Vagina (tissue), 2 donors: ENCODE results near the gene BTBD17. TPM values are rescaled to one million over a fixed set of nuclear protein-coding genes. Genes with fewer than 3 reads are reported as not detected.

Experiments
- DNase-seq, 2 donors: peaks; one replicate each; pipeline ENCODE4 v3.0.0-alpha.2; 2017; ENCODE audit errors: extremely low spot score in 2 of 2
- H3K27ac ChIP-seq: fragments of 200-600 bp; sonication (generic); one replicate; pipeline ENCODE4 v1.5.1; 2019
- H3K27me3 ChIP-seq: fragments of 200-600 bp; sonication (generic); one replicate; pipeline ENCODE4 v1.5.1; 2019
- H3K36me3 ChIP-seq, 2 donors: fragments of 200-600 bp; sonication (generic); one replicate each; pipeline ENCODE4 v1.5.1; 2017 to 2019
- H3K4me1 ChIP-seq: fragments of 200-600 bp; sonication (generic); one replicate; pipeline ENCODE4 v1.5.1; 2019
- H3K4me3 ChIP-seq, 2 donors: fragments of 200-600 bp; sonication (generic); 1 replicate in 1 of 2; 2 replicates in 1 of 2; pipeline ENCODE4 v1.5.1; 2016 to 2019
- H3K9me3 ChIP-seq: fragments of 200-600 bp; sonication (generic); one replicate; pipeline ENCODE4 v1.5.1; 2019
- CTCF ChIP-seq, 3 experiments: fragments of 450-650 bp in 2 of 3; fragments of 200-600 bp in 1 of 3; sonication (generic) in 1 of 3; IDR thresholded peaks; one replicate each; pipeline ENCODE4 v1.5.1; 2017 to 2019; ENCODE audit warnings: antibody characterized with exemption in 3 of 3, mild to moderate bottlenecking in 2 of 3, moderate library complexity in 2 of 3
- POLR2A ChIP-seq, 2 donors: fragments of 450-650 bp; IDR thresholded peaks; one replicate each; pipeline ENCODE4 v1.6.1; 2017; ENCODE audit warnings: antibody characterized with exemption in 2 of 2, mild to moderate bottlenecking in 2 of 2, moderate library complexity in 2 of 2
- POLR2AphosphoS5 ChIP-seq, 2 donors: sonication (generic); formaldehyde crosslinking; IDR thresholded peaks; one replicate each; pipeline ENCODE4 v1.9.0; 2017; ENCODE audit warnings: antibody characterized with exemption in 2 of 2, mild to moderate bottlenecking in 2 of 2, low read depth in 1 of 2; ENCODE audit not compliant: insufficient read depth in 1 of 2
- intact Hi-C: fragments of 100-400 bp; cut with DNase I; formaldehyde crosslinking; loops from one replicate; pipeline ENCODE4 v1.15.1; 2023
- total RNA-seq: library from RNA; depleted of rRNA; stranded (reverse); fragments of >200 nt; gene quantifications from one replicate; pipeline ENCODE4 v1.2.3, GENCODE V29; 2016

BTBD17 gene
- total RNA-seq, 1 donor from 2014 or later = not detected

- no peak for TF ChIP-seq POLR2A (IDR thresholded peaks at IDR 0.05)
- no peak for TF ChIP-seq POLR2AphosphoS5 (IDR thresholded peaks at IDR 0.05; ENCODE audit: insufficient read depth in 1 of 2, low read depth in 1 of 2)
- TF ChIP-seq CTCF (IDR thresholded peaks at IDR 0.05) = no peak
- Histone ChIP-seq H3K4me1 (peaks cover under 1% of the 10 kb centered on the region), H3K36me3 (no peaks in the 10 kb centered on the region), H3K27me3 (no peaks in the 10 kb centered on the region), H3K27ac (no peak overlapping the region), H3K9me3 (no peaks in the 10 kb centered on the region), H3K4me3 (no peak overlapping the region)
- intact Hi-C loops = no loop called here
- DNase-seq = no peak
These were observed 12.4 kb upstream of the BTBD17 start for GRCh38 chr17:74373838-74374606.

- H3K27me3 ChIP-seq = no peaks in the 10 kb centered on the region
These were observed 10.8 kb upstream of the BTBD17 start for GRCh38 chr17:74372426-74372825.

GRCh38 chr17:74371653-74372147, 10.0 kb upstream of the BTBD17 start:
- Histone ChIP-seq H3K9me3 (no peaks in the 10 kb centered on the region), H3K27ac (no peak overlapping the region), H3K36me3 (no peaks in the 10 kb centered on the region), H3K4me1 (no peaks in the 10 kb centered on the region), H3K4me3 (no peak overlapping the region), H3K27me3 (no peaks in the 10 kb centered on the region)
- intact Hi-C loops = no loop called here
- TF ChIP-seq POLR2AphosphoS5 (IDR thresholded peaks at IDR 0.05; ENCODE audit: insufficient read depth in 1 of 2, low read depth in 1 of 2) = no peak
- TF ChIP-seq CTCF (IDR thresholded peaks at IDR 0.05) = no peak
- no peak for TF ChIP-seq POLR2A (IDR thresholded peaks at IDR 0.05)
- DNase-seq = no peak

More at GRCh38 chr17:74372426-74372825, 10.8 kb upstream of the BTBD17 start:
- Histone ChIP-seq H3K9me3 (no peaks in the 10 kb centered on the region), H3K4me3 (no peak overlapping the region), H3K36me3 (no peaks in the 10 kb centered on the region), H3K4me1 (no peaks in the 10 kb centered on the region), H3K27ac (no peak overlapping the region)
- TF ChIP-seq POLR2AphosphoS5 (IDR thresholded peaks at IDR 0.05; ENCODE audit: insufficient read depth in 1 of 2, low read depth in 1 of 2) = no peak
- no peak for TF ChIP-seq POLR2A (IDR thresholded peaks at IDR 0.05)
- no peak for TF ChIP-seq CTCF (IDR thresholded peaks at IDR 0.05)
- intact Hi-C loops = no loop called here
- DNase-seq = no peak

GRCh38 chr17:74369665-74370490, 8.2 kb upstream of the BTBD17 start:
- intact Hi-C loops = loop anchor here (10.0 kb wide), 1 partner anchor 65 kb away; no protein-coding TSS in a partner anchor
- Histone ChIP-seq H3K4me3 (no peak overlapping the region), H3K9me3 (no peaks in the 10 kb centered on the region), H3K36me3 (no peaks in the 10 kb centered on the region), H3K27me3 (no peaks in the 10 kb centered on the region), H3K27ac (no peak overlapping the region), H3K4me1 (no peaks in the 10 kb centered on the region)
- TF ChIP-seq POLR2A (IDR thresholded peaks at IDR 0.05) (no peak), POLR2AphosphoS5 (IDR thresholded peaks at IDR 0.05; ENCODE audit: insufficient read depth in 1 of 2, low read depth in 1 of 2) (no peak), CTCF (IDR thresholded peaks at IDR 0.05) (no peak)
- no peak for DNase-seq
